ES-I3 (cell line): Measurements from ENCODE around the gene COL15A1.

ENCODE experiments used
- H3K36me3 ChIP-seq: 2 replicates; pipeline ENCODE4 v1.6.1; 2013; ENCODE audit warnings: mild to moderate bottlenecking, low read length, control low read depth, moderate library complexity; ENCODE audit not compliant: insufficient read depth
- H3K4me1 ChIP-seq: 2 replicates; pipeline ENCODE4 v1.6.1; 2013; ENCODE audit warnings: mild to moderate bottlenecking, control low read depth, low read length; ENCODE audit not compliant: insufficient read depth
- H3K9ac ChIP-seq: 2 replicates; pipeline ENCODE4 v1.6.1; 2013; ENCODE audit warnings: low read depth, mild to moderate bottlenecking, low read length, moderate library complexity
- H3K9me3 ChIP-seq: 2 replicates; pipeline ENCODE4 v1.6.1; 2013; ENCODE audit warnings: mild to moderate bottlenecking, low read length, moderate library complexity; ENCODE audit not compliant: control insufficient read depth, insufficient read depth

The COL15A1 gene

DNA sequence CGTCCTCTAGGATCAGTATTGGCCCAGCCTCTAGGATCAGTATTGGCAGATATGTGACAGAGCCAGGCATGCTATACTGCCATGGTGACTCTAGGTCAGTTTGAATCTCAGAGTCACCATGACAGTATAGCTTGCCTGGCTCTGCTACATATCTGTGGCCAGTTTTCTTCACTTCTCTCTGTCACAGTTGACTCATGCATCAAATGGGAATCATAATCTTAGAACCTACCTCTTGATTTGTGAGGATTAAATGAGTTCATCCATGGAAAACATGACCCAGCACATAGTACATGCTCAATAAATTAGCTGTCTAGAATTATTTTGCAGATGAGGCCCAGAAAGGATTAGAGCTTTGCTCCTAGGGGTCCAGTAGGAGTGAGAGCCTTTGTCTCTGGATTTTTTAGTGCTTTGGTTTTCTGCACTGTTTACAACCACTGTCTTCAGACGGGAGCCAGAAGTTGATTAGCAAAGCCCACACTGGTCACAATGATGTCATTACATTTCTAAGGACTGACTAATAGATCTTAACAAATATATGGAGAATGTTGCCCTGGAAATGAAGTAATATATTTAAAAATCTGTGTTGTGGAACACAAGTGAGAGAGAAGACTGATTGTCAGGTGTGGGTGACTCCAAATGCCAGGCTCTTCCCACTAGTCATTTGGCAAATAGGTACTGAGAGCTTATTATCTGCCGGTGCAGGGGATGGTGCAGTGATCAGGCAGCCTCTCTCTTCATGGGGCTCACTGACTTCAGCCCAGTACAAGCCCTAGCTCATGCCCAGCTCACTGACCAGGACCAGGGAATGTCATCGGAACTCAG lies 76.0 kb downstream of the COL15A1 start:
- H3K9me3 ChIP-seq, result no peaks in the 10 kb centered on the region
- H3K4me1 ChIP-seq, result no peaks in the 10 kb centered on the region
- no peak overlapping the region for H3K9ac ChIP-seq
- no peaks in the 10 kb centered on the region for H3K36me3 ChIP-seq

DNA sequence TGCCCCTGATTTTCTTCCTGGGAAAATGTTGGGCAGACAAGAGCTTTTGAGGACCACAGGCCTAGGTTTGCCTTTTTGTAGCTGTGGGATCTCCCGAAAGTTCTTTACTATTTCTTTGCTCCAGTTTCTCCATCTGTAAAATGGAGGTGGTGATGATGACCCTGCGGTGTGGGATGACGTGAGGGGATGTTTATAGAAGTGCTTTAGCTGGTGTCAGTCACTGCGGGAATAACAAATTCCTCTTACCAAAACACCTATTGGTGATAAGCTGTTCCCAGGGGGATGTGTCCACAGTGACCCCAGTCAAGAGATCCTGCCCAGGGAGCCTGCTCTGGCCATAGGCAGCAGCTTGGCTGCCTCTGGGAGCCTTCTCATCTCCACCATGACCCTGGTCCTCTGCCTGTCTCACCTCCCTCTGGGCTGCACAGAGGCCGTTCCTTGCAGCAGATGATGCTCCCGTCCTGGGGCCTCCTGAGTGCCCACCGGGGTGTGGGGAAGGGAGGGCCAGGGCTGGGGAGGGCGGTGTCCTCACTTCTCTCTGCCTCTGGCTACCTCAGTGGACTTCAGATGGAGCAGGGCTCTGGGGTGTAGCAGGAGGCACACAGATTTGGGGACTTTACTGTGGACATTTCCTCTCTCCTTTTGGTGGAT lies 77.2 kb downstream of the COL15A1 start:
- Histone ChIP-seq H3K36me3 (no peaks in the 10 kb centered on the region), H3K9ac (no peak overlapping the region), H3K4me1 (no peaks in the 10 kb centered on the region), H3K9me3 (no peaks in the 10 kb centered on the region)

GRCh38 chr9:99021512-99021911 lies 77.8 kb downstream of the COL15A1 start:
- Histone ChIP-seq H3K9me3 (no peaks in the 10 kb centered on the region), H3K4me1 (no peaks in the 10 kb centered on the region), H3K36me3 (no peaks in the 10 kb centered on the region), H3K9ac (no peak overlapping the region)

DNA sequence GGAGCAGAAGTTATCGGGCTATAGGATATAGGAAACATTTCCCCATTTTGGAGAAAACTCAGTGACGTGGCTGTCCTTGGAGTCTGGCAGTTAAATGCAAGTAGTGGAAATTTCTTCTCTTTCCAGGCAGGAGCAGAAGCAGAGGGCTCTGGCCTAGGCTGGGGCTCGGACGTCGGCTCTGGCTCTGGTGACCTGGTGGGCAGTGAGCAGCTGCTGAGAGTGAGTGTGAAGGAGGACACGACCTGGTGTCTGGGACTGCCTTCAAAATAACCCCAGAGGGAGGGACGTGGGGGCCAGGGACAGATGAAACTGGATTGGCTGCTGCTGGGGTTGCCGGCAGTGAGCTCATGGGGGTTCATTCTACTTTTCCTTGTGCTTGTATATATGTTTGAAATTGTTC lies 79.5 kb downstream of the COL15A1 start:
- Histone ChIP-seq H3K36me3 (no peaks in the 10 kb centered on the region), H3K9ac (no peak overlapping the region), H3K4me1 (no peaks in the 10 kb centered on the region), H3K9me3 (no peaks in the 10 kb centered on the region)

- no peak overlapping the region for H3K9ac ChIP-seq
- no peaks in the 10 kb centered on the region for H3K4me1 ChIP-seq
- H3K36me3 ChIP-seq, result no peaks in the 10 kb centered on the region
- no peaks in the 10 kb centered on the region for H3K9me3 ChIP-seq
Observed at GRCh38 chr9:99023831-99024230, 80.1 kb downstream of the COL15A1 start.

- no peaks in the 10 kb centered on the region for H3K4me1 ChIP-seq
- no peaks in the 10 kb centered on the region for H3K9me3 ChIP-seq
- no peak overlapping the region for H3K9ac ChIP-seq
- H3K36me3 ChIP-seq, result no peaks in the 10 kb centered on the region
Observed at GRCh38 chr9:99024959-99025358, 81.3 kb downstream of the COL15A1 start.

GRCh38 chr9:99025616-99026270 lies 82.0 kb downstream of the COL15A1 start:
- H3K4me1 ChIP-seq, result no peaks in the 10 kb centered on the region
- no peak overlapping the region for H3K9ac ChIP-seq
- no peaks in the 10 kb centered on the region for H3K36me3 ChIP-seq
- no peaks in the 10 kb centered on the region for H3K9me3 ChIP-seq

DNA sequence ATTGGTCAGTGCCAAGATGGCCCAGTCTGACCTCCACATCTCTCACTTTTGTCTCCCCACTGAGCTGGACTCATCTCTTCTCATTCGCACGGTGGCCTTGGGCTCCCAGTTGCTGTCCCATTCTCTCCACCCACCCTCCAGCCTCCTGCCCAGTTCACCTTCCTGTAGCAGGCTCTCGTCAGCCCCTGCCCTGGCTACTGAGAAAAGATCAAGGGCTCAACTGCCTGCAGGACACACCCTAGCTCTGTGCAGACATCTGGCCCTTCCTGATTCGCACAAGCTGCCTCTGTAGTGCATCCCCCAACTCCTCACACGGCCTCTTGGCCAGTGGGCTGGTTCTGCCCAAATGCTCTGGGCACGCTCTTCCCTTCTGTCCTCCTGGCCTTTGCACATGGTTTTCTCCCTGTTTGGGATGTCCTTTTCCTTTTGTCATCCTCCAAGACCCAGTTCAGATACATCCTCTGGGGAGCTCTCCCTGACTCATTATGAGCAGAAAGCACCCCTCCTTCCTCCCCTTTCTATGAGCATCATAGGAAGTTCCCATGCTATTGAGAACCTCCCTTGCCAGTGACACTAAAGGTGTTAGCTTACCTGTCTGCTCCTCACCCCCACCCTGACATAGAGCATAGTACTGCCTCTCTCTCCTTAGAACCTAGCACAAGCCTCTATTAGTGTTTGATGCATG lies 82.7 kb downstream of the COL15A1 start:
- H3K4me1 ChIP-seq, result no peaks in the 10 kb centered on the region
- no peak overlapping the region for H3K9ac ChIP-seq
- H3K36me3 ChIP-seq, result no peaks in the 10 kb centered on the region
- H3K9me3 ChIP-seq, result no peaks in the 10 kb centered on the region

DNA sequence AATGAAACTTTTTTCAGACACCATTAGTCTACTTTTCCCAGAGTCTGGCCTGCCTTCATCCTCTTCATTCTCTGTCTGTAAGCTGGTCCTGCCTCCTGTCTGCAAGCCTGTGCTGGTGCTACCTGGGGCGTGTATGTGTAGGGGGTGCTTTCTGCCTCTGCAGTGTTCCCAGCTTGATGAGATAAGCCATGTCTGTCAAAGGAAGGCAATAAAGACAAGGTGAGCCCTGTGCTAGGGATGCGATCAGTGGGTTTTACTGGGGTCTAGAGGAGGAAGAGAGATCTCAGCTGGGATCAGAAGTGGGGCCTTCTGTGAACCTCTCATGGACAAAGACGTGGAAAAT lies 83.2 kb downstream of the COL15A1 start:
- H3K36me3 ChIP-seq, result no peaks in the 10 kb centered on the region
- H3K4me1 ChIP-seq, result no peaks in the 10 kb centered on the region
- no peaks in the 10 kb centered on the region for H3K9me3 ChIP-seq
- H3K9ac ChIP-seq, result no peak overlapping the region

DNA sequence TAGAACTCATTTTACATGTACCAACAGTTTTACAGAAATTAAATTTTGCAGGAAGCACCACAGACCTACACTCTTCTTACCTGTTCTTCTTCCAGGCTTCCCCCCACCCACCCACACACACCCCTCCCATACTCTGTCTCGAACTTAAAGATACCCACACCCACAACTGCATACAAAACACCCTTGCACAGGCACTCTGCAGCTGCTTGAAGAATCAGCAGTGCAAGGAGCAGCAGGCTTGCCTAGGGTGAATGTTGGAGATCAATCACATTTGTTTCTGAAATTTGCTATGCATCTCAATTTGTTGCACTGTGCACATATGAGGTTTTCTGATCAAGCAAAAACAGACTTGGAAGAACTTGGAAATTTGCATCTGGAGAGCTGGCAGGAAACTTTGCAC lies 83.7 kb downstream of the COL15A1 start:
- no peaks in the 10 kb centered on the region for H3K9me3 ChIP-seq
- H3K4me1 ChIP-seq, result no peaks in the 10 kb centered on the region
- H3K9ac ChIP-seq, result no peak overlapping the region
- H3K36me3 ChIP-seq, result no peaks in the 10 kb centered on the region

- Histone ChIP-seq H3K9me3 (no peaks in the 10 kb centered on the region), H3K36me3 (no peaks in the 10 kb centered on the region), H3K9ac (no peak overlapping the region), H3K4me1 (no peaks in the 10 kb centered on the region)
Observed at GRCh38 chr9:99029083-99029645, 85.5 kb downstream of the COL15A1 start.

DNA sequence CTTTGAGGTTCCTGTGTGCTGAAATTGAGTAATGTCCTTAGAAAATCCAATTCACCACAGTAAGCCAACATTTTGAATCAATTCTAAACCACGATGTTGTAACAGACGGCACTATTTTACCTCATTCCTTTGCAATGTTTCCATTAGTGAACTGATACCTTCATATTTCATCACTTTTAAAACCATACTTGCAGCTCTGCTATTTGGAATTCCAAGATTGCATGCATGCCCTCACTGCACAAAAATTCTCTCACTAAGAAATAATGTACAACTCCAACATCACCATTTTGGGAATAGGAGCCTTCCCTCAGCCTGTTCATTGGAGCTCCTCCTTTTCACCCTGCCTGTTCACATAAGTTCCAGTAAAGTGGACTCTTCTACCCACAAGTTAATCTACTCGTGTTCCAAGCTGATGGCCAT lies 86.4 kb downstream of the COL15A1 start:
- H3K4me1 ChIP-seq, result no peaks in the 10 kb centered on the region
- no peak overlapping the region for H3K9ac ChIP-seq

DNA sequence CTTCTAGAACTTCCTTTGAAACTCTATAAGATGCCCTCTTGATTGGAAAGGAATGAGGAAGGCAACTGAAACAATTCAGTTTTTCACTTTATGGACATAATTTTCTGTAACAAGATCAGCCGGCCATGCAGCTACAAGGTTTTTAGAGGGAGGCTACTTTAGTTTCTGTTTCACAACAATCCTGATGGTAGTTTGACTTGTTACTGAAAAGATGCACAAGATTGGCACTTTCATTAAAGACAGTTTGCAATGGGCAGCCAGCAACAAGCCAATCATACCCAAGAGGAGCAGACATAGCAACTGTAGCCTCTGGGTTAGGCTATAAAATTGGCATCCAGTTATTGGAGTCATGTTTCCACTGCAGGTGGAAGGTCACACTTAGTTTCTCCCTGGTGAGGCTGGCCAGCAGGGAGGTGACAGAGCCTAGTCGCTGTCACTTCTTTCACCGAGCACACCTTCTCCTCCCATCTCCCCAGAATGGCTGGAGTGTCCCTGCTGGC lies 87.0 kb downstream of the COL15A1 start:
- Histone ChIP-seq H3K9ac (no peak overlapping the region), H3K4me1 (no peaks in the 10 kb centered on the region), H3K36me3 (no peaks in the 10 kb centered on the region), H3K9me3 (no peaks in the 10 kb centered on the region)

More for the DNA sequence above, 86.4 kb downstream of the COL15A1 start:
- Histone ChIP-seq H3K9me3 (no peaks in the 10 kb centered on the region), H3K36me3 (no peaks in the 10 kb centered on the region)

DNA sequence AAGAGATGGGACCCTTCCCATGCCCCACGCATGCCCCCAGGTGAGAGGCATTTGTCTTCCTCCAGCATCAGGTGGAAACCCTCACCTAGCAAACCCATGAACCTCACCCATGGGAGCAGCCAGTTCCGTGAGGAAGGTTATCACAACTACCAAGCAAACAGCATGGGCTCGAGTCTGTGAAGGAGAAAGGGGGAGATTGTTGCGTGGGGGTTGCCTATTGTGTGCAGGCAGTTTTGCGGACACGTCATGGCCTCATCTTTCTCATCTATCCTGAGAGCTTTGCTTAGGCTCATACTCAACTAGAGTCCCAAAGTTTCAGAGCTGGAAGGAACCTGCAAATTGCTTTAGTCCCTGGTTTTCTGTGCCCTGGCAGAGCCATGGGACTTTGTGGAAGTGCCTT lies 87.6 kb downstream of the COL15A1 start:
- no peaks in the 10 kb centered on the region for H3K36me3 ChIP-seq
- H3K4me1 ChIP-seq, result no peaks in the 10 kb centered on the region
- no peaks in the 10 kb centered on the region for H3K9me3 ChIP-seq
- no peak overlapping the region for H3K9ac ChIP-seq
